Suppressor macrophage (primary cell): ENCODE measurements around the gene MELTF.
"Not testable (repeated sequence)": the region's sequence is repeated elsewhere in the genome, so short reads cannot be mapped to it uniquely, and the experiment has no call there.

ENCODE experiments used
- DNase-seq, 4 experiments: peaks; one replicate each; pipeline ENCODE4 v3.0.0-alpha.2; 2020 to 2022
- total RNA-seq, 17 experiments: gene quantifications; one replicate each; lab custom pipeline; 2026; ENCODE audit warnings: mixed read lengths in 6 of 17, inconsistent platforms in 3 of 17; lab: John Stamatoyannopoulos, UW

Gene MELTF
- 19.8 to 71.0 (median 31.9) reads per million in 17 experiments for total RNA-seq

DNA sequence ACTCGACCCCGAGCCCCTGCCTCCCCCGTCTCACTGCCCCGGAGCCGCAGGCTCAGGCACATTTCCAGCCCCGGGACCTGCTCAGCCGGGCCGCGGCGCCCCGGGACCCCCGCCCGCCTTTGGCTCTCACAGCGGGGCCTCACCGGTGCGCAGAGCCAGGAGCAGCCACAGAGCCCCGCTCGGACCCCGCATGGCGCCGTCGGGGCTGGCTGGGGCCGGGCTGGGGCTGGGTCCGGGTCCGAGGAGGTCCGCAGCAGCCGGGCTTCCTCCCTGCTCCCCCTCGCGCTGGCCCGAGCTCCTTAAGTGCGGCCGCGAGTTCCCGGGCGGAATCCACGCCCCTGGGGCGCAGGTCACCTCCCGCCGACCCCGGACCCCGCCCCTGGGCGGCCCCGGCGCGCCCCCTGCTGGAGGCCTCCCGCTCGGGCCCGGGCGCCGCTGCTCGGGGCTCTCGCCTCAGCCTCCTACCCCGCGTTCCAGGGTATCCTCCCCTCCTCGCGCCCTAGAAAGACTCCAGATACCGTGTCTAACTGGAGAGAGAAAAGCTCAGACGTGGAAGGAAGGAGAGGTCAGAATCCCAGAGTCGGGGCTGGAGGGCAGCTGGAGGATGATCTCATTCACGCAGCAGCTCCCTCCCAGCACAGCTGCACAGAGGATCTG, at the start of gene MELTF:
TSS of gene MELTF (minus strand) at position 307 of the 657 bp plus-strand sequence. CDS start at position 192, 115 bp downstream.
- DNase-seq = peak; percentile 80 to 93 (median 84)

DNA sequence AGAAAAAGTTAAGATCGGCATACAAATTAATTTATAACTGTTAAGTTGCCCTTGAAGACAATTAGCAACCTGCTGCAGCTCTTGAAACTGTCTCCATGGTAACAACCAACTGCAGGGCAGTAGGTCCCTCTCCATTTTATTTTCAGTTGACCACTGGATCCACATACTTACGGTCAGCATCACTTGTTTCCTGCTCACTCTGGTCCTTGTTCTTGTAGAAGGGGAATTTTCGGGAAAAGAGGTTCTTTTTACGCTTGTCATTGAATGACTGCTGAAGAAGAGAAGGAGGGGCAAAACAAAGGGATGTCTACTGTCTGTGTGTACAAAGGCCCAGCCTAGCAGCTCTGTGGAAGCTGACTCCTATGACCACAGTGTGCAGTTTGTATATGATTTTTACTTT, 46.8 kb upstream of the MELTF start:
- DNase-seq = no peak

DNA sequence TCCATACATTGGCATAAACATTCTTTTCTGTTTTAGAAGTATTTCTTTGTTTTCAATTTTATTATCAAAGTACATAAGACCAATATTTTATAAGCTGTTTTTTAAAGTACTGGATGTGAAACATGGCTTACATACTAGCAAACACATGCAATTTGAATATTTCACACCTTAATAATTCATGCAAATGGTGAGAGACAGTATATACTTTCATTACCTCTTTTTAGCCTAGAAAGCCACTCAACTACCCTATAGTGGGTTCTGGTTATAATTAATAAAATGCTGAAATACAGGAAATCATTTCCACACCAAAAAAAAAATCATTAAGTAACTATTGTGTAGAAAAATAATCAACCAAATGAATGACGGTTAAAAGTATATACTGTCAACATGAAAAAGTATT, 38.5 kb upstream of the MELTF start:
- no peak for DNase-seq

DNA sequence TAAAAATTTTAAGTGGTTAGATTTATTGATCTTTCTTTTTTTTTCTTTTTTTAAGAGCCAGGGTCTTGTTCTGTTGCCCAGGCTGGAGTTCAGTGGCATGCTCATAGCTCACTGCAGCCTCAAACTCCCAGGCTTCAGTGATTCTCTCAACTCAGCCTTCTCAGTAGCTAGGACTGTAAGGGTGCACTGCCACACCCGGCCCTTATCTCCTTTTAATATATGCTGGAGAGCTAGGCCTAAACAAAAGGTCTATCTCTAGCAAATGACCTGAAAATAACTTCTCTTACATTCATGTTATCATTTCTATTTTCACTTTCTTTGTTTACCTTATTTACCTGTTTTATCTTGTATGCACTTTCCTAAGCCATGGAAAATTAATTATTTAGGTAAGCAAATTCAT, 35.2 kb upstream of the MELTF start:
- DNase-seq = no peak

DNA sequence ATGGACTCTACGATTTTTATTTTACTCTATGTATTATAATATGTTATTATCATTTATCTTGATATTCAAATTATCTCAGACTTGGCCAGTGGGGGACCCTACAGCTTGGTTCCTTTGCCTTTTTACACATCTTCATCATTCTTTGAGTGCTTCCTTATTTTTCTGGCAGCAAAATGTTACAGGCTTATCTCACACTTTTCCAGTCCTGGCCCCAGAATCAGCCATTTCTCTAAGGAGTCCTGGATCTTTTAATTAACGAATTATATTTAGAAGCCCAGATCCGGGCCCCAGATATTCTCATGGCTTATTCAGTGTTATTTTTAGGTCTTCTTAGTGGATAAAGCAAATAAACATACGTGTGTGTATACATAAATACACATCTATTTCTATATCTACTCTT, 32.8 kb upstream of the MELTF start:
- DNase-seq = no peak

DNA sequence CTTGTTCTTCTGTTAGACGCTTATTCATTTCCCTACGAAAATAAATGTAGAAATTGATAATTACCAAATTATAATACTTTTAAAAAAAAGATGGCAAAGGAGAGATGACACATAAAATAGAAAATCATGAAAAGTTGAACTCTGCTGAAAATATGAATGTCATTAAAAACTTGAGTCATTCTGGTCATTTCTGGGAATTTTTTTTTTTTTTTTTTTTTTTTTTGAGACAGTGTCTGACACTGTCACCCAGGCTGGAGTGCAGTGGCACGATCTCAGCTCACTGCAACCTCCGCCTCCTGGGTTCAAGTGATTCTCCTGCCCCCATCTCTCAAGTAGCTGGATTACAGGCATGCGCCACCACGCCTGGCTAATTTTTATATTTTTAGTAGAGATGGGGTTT, 22.0 kb upstream of the MELTF start:
- DNase-seq = not testable (repeated sequence)

DNA sequence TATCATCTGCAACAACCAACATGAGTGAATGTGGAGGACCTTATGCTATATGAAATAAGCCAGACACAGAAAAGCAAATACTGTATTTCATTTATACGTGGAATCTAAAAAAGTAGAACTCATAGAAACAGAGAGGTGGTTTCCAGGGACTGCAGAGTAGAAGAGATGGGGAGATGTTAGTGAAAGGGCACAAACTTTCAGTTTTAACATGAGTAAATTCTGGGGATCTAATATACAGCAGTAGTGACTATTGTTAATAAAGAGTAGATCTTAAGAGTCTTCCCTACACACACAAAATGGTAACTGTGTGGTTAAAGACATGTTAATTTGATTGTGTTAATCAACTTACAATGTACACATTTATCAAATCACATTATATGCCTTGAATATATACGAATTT, 20.9 kb upstream of the MELTF start:
- no peak for DNase-seq

DNA sequence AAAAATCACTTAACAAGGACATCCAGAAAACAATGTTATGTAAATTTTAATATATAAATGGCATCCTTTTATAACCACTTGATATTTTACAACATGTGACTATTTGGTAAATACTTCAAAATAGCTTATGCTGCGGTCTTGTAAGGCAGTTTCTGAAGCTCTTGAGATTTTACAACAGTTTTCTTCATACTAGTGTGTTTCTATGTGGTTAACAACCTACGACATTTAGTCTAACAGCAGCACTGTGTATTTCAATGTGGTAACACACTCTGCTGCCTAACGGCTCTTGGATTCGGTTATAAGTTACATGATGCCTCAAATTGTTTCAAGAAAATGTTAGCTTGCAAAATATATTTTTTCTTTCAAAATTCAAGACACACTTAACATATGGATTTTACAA, 12.9 kb upstream of the MELTF start:
- no peak for DNase-seq

DNA sequence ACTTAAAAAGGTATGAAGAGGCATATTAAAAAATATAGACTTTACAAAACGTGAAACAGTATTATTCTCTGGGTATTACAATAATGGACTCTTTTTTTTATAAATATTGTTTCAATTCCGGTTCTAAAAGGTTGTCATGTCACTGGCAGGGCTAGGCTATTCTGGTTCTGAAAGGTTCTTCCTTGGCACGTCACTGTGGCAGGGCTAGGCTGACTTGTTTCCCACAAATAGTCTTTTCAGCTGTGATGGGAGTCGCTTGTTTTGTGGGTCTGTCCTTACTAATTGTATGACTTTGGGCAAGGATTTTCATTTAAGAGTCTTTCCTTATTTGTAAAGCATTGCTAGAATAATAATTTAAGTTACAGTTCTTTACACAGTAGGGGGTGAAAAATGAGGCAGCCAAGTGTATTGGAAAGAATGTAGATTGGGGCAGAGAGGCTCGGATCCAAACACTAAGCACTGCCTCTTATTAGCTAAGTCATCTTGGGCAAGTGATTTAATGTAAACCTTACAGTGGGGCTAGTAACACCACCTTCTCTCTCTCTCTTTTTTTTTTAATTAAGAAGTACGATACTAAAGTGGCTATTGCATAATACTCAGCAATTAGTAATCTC, 12.4 kb upstream of the MELTF start:
- DNase-seq = no peak

DNA sequence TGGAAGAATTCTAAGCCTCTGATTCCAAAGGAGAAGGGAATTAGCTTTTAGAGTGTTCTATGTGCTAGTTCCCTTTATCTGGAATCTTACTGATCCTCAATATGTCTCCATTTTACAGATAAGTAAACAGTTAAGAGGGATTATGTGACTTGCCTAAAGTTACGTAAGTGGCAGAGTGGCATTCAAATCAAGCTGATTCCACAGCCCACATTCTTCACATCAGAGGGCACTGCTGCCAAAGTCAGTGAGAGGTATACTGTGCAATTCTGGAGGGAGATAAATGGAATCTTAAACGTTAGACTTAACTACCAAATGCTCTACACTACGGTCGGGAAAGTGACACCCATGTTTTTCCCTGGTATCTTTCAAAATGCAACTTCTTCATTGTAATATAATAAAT, 11.0 kb upstream of the MELTF start:
- DNase-seq = no peak

DNA sequence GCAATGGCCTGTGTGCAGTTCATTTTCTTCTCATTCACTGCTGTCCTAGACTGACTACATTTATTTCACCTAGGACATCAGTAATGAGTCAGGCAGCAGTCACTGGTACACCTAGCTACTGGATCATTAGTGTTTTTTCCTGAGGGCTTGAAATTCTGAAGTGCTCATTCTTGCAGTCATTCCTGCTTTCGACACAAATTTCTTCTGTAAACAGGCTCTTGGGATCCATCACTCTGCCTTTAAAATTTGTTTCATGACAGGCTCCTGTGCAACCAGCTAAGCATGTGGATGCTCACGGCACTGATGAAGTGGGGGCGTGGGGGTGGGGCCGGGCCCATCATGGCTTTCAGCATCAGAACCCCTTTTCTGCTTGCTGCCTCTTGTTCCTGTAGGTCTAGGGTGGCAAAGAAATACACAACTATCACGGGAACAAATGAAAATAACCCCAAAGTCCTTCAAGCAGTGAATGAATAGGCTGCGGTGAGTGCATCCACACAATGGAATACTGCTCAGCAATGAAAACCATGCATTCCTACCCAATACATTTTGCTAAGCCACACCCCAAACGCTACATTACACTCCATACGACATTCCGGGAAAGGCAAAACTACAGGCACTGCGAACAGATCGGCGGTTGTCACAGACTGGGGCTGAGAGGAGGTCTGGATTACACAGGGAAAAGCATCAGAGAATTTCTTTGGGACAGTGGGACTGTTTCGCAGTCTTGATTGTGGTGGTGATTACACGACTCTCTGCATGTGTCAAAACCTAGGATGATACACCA, 9.3 kb upstream of the MELTF start:
- no peak for DNase-seq

DNA sequence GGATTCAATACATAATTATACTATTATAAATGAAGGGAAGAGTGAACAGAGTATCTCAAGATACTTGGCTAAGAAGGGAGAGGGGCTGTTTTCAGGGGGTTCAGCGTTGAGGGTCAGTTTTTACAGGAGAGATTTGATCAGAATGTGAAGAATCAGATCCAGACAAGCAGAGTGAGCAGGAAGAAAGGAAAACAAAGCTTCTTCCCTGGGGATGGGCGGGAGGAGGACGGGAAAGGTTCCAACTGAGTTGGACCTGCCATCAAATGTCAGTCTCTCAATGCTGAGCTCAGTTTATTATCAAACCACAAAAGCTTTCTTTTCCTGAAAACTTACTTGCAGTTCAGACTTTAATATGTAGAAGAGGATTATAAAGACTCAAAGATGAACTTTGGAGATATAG, 6.0 kb upstream of the MELTF start:
- DNase-seq = no peak

DNA sequence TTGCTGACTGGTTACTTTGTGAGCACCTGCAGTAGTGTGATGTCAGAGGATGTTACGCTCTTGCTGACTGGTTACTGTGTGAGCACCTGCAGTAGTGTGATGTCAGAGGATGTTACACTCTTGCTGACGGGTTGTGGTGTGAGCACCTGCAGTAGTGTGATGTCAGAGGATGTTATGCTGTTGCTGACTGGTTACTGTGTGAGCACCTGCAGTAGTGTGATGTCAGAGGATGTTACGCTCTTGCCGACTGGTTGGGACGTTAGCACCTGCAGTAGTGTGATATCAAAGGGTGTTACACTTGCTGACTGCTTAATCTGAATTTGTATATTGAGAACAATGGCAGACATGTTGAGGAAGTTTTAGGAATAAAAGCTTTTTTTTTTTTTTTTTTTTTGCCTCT, 5.2 kb upstream of the MELTF start:
- not testable (repeated sequence) for DNase-seq

DNA sequence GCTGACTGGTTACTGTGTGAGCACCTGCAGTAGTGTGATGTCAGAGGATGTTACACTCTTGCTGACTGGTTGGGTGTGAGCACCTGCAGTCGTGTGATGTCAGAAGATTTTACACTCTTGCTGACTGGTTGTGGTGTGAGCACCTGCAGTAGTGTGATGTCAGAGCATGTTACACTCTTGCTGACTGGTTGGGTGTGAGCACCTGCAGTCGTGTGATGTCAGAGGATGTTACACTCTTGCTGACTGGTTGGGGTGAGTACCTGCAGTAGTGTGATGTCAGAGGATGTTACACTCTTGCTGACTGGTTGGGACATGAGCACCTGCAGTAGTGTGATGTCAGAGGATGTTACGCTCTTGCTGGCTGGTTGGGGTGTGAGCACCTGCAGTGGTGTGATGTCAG, 4.1 kb upstream of the MELTF start:
- DNase-seq = not testable (repeated sequence)

DNA sequence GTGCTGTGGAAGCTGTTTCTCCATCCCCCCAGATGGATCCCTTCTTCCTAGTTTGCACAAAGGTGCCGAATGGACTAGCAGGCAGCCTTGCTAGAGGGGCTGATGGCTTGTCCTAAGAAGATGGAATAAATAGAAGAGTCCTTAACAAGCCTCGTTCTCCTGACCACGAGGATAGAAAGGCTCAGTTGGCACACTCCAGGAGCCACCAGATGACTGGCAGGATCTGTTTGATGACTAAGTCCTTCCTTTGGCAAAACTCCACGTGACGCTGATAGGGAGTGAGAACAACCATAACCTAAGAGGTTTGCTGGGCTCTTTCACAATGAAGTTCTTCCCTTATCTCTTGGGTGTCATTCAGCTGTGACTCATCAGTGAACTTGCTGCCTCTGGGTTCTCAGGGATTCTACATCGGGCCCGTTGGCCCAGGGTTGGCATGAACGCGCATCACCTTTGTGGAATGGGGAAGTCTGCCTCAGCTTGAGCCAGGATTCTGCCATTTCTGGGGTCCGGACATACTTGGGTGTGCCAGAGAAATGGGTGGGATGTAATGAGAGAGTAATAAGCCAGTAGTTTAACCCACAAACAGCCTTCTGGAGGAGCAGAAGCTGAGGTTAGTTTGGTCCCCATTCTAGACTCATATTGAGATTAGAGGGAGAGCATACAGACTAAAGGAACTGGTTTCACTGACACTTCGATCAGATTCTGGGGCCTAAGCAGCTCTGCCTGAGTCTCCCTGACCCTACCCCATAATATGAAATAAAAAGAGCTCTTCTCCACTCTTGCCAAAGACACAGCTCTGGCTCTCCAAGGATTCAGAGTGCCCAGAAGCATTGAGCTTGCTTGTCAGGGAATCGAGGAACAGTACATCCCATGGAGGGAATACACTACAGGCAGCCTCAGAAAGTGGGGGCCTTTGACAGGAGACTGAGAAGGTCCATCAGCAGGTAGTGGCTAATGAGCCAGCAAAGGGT, 2.0 kb upstream of the MELTF start:
- DNase-seq = peak; percentile 91 to 98 (median 93)

DNA sequence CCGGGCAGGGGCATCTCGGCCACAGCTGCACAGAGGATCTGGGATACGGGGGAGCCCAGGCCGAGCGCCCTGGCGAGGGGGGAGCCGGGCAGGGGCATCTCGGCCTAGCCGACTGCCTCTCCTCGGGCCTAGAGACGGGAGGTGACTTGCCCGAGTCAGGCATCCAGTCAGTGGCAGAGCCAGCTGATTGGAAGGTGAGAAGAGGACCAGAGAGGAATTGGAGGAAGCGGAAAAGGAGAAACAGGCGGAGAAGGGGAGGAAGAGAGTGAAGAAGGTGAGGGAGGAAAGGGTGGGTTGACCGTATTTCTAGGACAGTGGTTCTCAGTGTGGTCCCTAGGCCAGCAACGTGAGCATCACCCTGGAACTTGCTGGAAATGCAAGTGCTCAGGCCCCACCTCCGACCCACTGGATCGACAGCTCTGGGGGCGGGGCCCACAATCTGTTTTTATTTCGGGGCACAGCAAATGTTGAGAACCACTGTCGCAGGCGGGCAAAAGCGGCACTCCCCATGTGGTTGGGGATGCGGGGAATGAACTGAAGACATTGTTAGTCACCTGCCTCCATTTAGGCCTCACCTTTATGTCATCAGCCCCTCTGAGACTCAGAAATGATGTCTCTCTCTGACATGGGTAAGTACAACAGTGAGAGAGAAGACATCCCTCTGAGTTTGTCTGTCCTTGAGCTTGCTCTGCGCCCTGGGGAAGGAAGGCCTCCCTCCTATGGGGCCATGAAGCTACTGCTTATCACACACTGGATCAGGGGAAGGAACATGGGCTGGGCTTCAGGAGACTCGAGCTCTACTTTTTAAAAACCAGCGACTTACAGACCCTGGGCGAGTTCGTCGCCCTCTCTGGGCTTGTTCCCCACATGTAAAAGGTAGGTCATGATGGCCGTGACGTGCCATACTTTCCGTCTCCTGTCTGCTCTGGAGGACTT, 1.0 kb upstream of the MELTF start:
- DNase-seq = no peak

DNA sequence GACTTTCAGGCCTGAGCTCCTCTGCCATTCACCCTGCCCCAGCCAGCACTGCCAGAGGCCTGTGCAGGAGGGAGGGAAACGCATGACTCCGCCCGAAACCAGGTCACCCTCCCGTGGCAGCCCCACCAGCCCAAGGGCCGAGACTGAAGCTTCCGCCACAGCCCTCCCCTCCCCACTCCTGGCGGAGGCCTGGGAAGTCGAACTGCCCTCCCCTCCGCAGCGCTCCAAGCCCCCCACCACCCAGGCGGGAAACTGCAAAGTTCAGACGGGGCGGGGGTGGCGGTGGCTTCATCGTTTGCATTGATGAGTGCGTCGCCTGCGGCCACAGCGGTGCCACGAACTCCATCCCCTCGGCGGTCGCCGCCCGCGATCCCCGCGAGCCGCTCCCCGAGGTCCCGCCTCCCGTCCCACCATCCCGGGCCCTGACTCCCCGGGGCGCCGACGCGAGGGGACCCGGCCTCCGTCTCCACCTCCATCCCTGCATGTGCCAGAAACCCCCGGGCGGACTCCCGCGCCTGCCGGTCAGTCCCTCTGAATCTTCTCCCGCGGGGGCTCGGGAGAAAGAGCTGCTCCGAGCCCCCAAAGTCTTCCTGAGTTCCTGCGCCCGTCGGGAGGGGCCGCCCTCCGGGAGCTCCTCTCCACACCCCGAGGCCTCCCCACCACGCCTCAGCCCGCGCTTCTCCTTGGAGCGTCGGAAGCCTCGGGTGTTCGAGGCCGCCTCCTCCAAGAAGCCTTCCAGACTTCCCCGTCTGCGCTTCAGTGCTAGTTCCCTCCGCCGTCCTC, 698 bp downstream of the MELTF start:
- DNase-seq = peak; percentile 19 to 63 (median 48)

DNA sequence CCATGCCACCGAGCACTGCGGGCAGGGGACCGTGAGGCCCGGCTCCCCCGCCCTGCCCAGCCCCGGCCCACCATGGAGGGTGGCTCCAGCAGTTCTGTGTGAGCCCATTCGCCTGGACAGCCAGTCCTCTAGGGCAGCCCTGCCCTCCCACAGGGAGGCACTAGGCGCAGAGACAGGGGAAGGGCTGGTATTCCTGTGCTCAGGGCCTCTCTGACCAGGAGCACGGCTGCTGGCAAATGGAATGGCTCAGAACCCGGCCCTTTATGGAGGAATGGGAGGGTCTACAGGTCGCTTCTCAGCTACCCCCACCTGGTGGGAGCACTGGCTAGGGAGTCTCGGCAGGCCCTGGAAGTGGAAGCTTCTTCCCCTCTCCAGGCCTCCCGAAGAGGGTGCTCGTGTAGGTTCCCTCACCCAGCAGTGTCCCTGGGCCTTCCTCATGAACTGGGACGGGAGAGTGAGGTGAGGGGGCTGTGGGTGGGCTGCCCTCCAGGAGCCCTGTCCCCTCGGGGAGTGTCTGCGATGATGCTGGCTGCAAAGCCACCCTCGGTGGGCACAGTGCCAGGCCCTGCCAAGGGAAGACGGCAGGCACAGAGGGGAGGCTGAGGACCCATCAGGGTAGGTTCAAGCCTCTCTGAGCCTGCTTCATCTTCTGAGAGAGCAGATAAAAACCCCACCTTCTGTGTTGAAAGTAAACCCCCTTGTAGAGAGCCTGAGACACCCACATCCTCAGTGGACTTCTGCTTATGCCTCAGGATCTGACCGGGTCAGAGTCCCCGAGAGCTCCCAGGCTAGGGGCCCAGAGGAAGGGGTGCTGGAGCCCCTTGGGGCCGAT, 1.5 kb downstream of the MELTF start:
- peak in 3 of 4 experiments; percentile 45 to 56 (median 54) for DNase-seq

DNA sequence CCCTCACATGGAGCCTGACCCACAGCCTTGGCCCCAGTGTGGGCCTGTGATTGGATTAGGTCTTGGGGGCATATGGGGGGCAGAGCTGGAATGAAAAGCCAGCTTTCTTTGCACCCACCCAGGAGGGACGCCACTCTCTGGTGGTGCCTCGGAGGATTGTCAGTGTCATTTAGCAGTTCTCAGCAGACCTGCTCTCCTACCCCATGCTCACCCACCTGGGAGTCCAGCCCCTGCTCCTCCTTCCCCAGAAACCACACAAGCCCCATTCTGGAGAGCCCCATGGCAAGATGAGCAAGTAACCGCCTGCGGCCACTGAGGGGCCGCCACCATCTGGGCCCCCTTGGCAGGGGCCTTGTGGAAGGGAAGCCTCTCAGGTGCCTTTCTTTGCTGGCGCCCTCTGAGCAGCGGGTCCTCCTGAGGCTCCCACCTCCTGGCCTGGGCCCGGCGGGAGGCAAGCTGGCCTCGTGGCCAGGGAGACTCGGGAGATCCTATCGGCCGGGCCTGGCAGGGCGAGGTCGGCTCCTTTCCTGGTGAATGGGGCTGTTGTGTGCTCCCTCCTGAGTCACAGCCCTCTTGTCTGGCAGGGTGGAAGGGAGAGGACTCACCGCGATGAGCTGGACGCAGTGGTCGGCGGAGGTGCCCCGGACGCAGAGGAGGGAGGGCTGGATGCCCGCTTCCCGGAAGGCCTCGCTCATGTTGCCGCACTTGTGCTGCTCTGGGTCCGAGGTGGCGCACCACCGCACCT, 2.3 kb downstream of the MELTF start:
- no peak for DNase-seq
